ENCODE measurements around the gene CD300LB.

DNA sequence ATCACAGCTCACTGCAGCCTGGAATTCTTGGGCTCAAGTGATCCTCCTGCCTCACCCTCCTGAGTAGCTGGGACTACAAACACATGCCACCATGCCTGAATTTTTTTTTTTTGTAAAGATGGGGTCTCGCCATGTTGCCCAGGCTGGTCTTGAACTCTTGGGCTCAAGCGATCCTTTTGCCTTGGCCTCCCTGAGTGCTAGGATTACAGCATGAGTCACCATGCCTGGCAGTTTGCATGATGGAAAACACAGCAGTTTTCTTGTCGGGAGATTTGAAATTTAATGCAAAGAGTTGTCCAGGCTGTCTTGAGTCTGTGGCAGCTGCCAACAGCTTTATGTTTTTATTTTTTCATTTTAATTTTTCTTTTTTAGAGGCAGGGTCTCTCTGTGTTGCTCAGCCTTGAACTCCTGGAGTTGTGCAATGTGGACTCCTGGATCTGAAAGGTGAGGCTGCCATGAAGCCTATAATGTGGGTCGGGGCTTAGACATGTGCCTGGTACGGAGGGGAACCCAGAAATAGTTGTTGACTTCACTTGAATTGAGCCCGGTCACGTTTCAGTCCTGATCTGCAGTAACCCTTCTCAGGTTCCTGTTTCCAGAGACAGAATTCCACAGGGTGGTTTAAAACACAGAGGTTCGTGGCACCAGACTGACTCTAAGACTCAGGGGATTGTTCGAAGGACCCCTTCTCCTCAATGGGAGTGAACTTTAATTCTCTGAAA lies 46.1 kb downstream of the CD300LB start:
- TF ChIP-seq, protein P1, sequence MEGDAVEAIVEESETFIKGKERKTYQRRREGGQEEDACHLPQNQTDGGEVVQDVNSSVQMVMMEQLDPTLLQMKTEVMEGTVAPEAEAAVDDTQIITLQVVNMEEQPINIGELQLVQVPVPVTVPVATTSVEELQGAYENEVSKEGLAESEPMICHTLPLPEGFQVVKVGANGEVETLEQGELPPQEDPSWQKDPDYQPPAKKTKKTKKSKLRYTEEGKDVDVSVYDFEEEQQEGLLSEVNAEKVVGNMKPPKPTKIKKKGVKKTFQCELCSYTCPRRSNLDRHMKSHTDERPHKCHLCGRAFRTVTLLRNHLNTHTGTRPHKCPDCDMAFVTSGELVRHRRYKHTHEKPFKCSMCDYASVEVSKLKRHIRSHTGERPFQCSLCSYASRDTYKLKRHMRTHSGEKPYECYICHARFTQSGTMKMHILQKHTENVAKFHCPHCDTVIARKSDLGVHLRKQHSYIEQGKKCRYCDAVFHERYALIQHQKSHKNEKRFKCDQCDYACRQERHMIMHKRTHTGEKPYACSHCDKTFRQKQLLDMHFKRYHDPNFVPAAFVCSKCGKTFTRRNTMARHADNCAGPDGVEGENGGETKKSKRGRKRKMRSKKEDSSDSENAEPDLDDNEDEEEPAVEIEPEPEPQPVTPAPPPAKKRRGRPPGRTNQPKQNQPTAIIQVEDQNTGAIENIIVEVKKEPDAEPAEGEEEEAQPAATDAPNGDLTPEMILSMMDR (conservative IDR thresholded peaks at IDR 0.05; ENCODE audit: low read length): no peak
- TF ChIP-seq EZH2phosphoT487 (IDR thresholded peaks at IDR 0.05; ENCODE audit: borderline replicate concordance, low read depth, low read length): no peak

Measured in OCI-LY7 (cell line).